Measurements from ENCODE around the gene FAM193A.

FAM193A gene

GRCh38 chr4:2652415-2653160 is 116.1 kb downstream of the FAM193A start:
- H3K4me3 ChIP-seq (replicated peaks; ENCODE audit: low read depth, low read length) = no peak overlapping the region
- TF ChIP-seq CTCF (IDR thresholded peaks at IDR 0.05; ENCODE audit: low read length, missing control alignments) = no peak
- DNase-seq (ENCODE audit: low read depth) = no peak

- no peak overlapping the region for H3K4me3 ChIP-seq (replicated peaks; ENCODE audit: low read depth, low read length)
- DNase-seq (ENCODE audit: low read depth) = peak; percentile 48
- no peak for TF ChIP-seq CTCF (IDR thresholded peaks at IDR 0.05; ENCODE audit: low read length, missing control alignments)
Observed at GRCh38 chr4:2660596-2661211, 124.3 kb downstream of the FAM193A start.

GRCh38 chr4:2662598-2662997 is 126.2 kb downstream of the FAM193A start:
- DNase-seq (ENCODE audit: low read depth) = peak; percentile 91
- H3K4me3 ChIP-seq (replicated peaks; ENCODE audit: low read depth, low read length) = no peak overlapping the region
- TF ChIP-seq CTCF (IDR thresholded peaks at IDR 0.05; ENCODE audit: low read length, missing control alignments) = no peak

- H3K4me3 ChIP-seq (replicated peaks; ENCODE audit: low read depth, low read length) = no peak overlapping the region
- TF ChIP-seq CTCF (IDR thresholded peaks at IDR 0.05; ENCODE audit: low read length, missing control alignments) = no peak
- peak; percentile 26 for DNase-seq (ENCODE audit: low read depth)
Observed at GRCh38 chr4:2663275-2663674, 126.8 kb downstream of the FAM193A start.

GRCh38 chr4:2666722-2667247 is 130.3 kb downstream of the FAM193A start:
- H3K4me3 ChIP-seq (replicated peaks; ENCODE audit: low read depth, low read length) = no peak overlapping the region
- no peak for DNase-seq (ENCODE audit: low read depth)
- TF ChIP-seq CTCF (IDR thresholded peaks at IDR 0.05; ENCODE audit: low read length, missing control alignments) = no peak

GRCh38 chr4:2667428-2667827 is 131.0 kb downstream of the FAM193A start:
- H3K4me3 ChIP-seq (replicated peaks; ENCODE audit: low read depth, low read length) = no peak overlapping the region
- no peak for DNase-seq (ENCODE audit: low read depth)
- TF ChIP-seq CTCF (IDR thresholded peaks at IDR 0.05; ENCODE audit: low read length, missing control alignments) = no peak
